Pancreas (tissue), 10 donors: ENCODE results near the gene TBX1. TPM values are rescaled to one million over a fixed set of nuclear protein-coding genes. Genes with fewer than 3 reads are reported as not detected.
A peak's percentile ranks its signal among the peaks of the same experiment; 100 is the strongest.

Experiments used
- ATAC-seq, 4 donors: fragments of 200-7000 bp; cut with Tn5 transposase; one replicate each; pipeline versions ENCODE4 v1.8.0 to v1.9.1; 2020; ENCODE audit warnings: mild to moderate bottlenecking in 4 of 4, moderate library complexity in 4 of 4
- DNase-seq, 6 donors: peaks; one replicate each; pipeline ENCODE4 v3.0.0-alpha.2; 2020
- FAIRE-seq: peaks from 2 replicates; lab custom pipeline; 2012; peaks lifted over from hg19 to GRCh38; lab: Jason Lieb, UNC
- H3K27ac ChIP-seq, 4 donors: fragments of 200-600 bp; sonication (generic); 1 replicate in 3 of 4; 2 replicates in 1 of 4; pipeline versions ENCODE4 v1.5.0 to v1.8.0; 2020
- H3K27me3 ChIP-seq, 4 donors: fragments of 200-600 bp; one replicate each; pipeline ENCODE4 v1.8.0; 2021
- H3K36me3 ChIP-seq, 3 donors: fragments of 200-600 bp; sonication (generic) in 1 of 3; one replicate each; pipeline versions ENCODE4 v1.5.0 to v1.8.0; 2020 to 2021
- H3K4me1 ChIP-seq, 3 donors: fragments of 200-600 bp; one replicate each; pipeline ENCODE4 v1.8.0; 2021
- H3K4me3 ChIP-seq, 4 donors: fragments of 200-600 bp; sonication (generic) in 2 of 4; one replicate each; pipeline versions ENCODE4 v1.5.0 to v1.8.0; 2020 to 2021
- H3K9me3 ChIP-seq, 4 donors: fragments of 200-600 bp; one replicate each; pipeline ENCODE4 v1.8.0; 2021
- CTCF ChIP-seq, 4 donors: fragments of 200-600 bp; sonication (generic) in 3 of 4; IDR thresholded peaks; one replicate each; pipeline versions ENCODE4 v1.5.0 to v1.8.0; 2021; ENCODE audit warnings: antibody characterized with exemption in 4 of 4
- WGBS, 2 donors: extraction: QIAGEN DNeasy Blood & Tissue Kit; methylation state at CpG; one replicate each; pipeline ENCODE4 v1.1.7; 2013; 5-methylcytosine and 5-hydroxymethylcytosine counted together
- intact Hi-C, 3 donors: fragments of 100-400 bp; cut with DNase I; formaldehyde crosslinking; loops; one replicate each; pipeline versions ENCODE4 v1.11.1 to v1.14.2; 2022
- polyA plus RNA-seq, 2 donors: library from polyadenylated mRNA; stranded (reverse); fragments of 200-250 nt; gene quantifications; one replicate each; pipeline ENCODE4 v1.2.3, GENCODE V29; 2013
- total RNA-seq, 6 donors: library from RNA; stranded (reverse); fragmentation: NEBNext Ultra II Directional in 4 of 6; extraction: Animal tissue kit (Norgen Biotek cat#: 25700) in 4 of 6; gene quantifications; one replicate each; pipeline versions ENCODE4 v1.2.1 to v1.2.4, GENCODE V29; 2021 to 2023
- donor health status: healthy with polysubstance abuse.
- donor health status: DM: no; HTN: no; CAD: no; lungs with moderate emphysema.
- donor health status: DM: no; HTN: no; CAD: no.
- donor health status: control.
- donor health status: control.
- donor health status: Bipolar disorder and iron deficiency.
- donor health status: DM: yes; HTN: yes; CAD: no.
- donor health status: DM: no; HTN: no; CAD: no.
- donor health status: DM: no; HTN: no; CAD: no.
- donor health status: DM: yes; HTN: yes; CAD: no.

Gene TBX1
- total and polyA plus RNA-seq, 8 donors, result 0.19 to 1.3 (median 0.31) TPM; not detected in 1

DNA sequence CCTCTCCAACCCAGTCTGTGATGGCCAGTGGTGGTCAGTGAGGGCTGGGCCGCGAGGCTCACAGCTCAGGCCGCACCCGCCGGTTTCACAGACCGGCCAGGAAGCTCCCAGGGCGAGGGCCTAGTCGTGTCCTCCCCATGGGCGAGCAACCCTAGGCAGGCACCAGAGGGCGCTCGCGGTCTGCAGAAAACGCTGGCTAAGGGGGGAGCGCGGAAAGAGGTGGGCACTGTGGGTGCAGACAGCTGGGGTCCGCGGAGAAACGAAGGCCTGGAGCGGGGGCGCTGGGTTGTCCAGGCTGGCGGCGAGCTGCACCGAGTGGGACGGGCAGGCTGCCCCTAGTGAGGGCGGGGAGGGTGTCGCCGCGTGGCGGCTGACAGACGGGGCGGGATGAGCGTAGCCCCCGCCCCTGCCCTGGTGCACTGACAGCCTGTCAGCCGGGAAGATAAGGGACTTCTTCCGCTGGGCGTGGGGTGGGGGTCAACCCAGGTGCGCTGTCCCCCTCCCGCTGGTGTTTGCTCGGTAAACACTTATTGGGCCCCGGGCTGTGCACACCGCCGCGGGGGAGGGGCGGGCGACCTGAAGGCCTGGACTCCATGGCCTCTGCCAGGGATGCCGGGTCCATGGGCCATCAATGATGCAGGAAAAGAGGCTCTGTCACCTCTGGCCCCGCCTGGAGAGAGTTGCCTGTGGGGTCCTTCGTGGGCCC, 29.8 kb upstream of the TBX1 start:
- peak; percentile 73 to 95 (median 87) for DNase-seq
- H3K4me1 ChIP-seq, result peaks cover 0 to 4% (median 0%) of the 10 kb centered on the region in 3 donors
- no peak overlapping the region for H3K27ac ChIP-seq
- peak; percentile 86 to 94 (median 90) for ATAC-seq
- 3% methylated on average over 42 to 48 of the region's 48 CpGs for WGBS, 2 donors
- intact Hi-C loops, result loop anchor here in 2 of 3 donors (2.0 to 5.0 kb wide), 2 partner anchors 176 to 180 kb away; no protein-coding TSS in a partner anchor
- no peaks in the 10 kb centered on the region for H3K36me3 ChIP-seq
- peak; percentile 84 to 92 (median 88) for TF ChIP-seq CTCF (IDR thresholded peaks at IDR 0.05)
- peak overlapping the region in 2 of 4 donors; percentile 12 to 35 for H3K4me3 ChIP-seq
- no peaks in the 10 kb centered on the region for H3K27me3 ChIP-seq
- no peak for FAIRE-seq
- H3K9me3 ChIP-seq, result no peaks in the 10 kb centered on the region

- WGBS, 2 donors, result 69 to 72% methylated on average over 21 of the region's 21 CpGs
- no peaks in the 10 kb centered on the region for H3K27me3 ChIP-seq
- TF ChIP-seq CTCF (IDR thresholded peaks at IDR 0.05), result no peak
- H3K9me3 ChIP-seq, result no peaks in the 10 kb centered on the region
- FAIRE-seq (no peak), ATAC-seq (no peak), DNase-seq (no peak)
- peaks cover 0 to 4% (median 0%) of the 10 kb centered on the region in 3 donors for H3K4me1 ChIP-seq
- H3K27ac ChIP-seq, result no peak overlapping the region
- intact Hi-C loops, result loop anchor here in 2 of 3 donors (2.0 to 5.0 kb wide), 2 partner anchors 176 to 179 kb away; no protein-coding TSS in a partner anchor
- H3K4me3 ChIP-seq, result no peak overlapping the region
- no peaks in the 10 kb centered on the region for H3K36me3 ChIP-seq
Observed at GRCh38 chr22:19731361-19732135, 29.0 kb upstream of the TBX1 start.

GRCh38 chr22:19732403-19733113, 28.0 kb upstream of the TBX1 start:
- Histone ChIP-seq H3K27ac (no peak overlapping the region), H3K4me3 (no peak overlapping the region), H3K27me3 (no peaks in the 10 kb centered on the region), H3K36me3 (no peaks in the 10 kb centered on the region), H3K4me1 (peaks cover 0 to 4% (median 0%) of the 10 kb centered on the region in 3 donors), H3K9me3 (no peaks in the 10 kb centered on the region)
- ATAC-seq, result no peak
- WGBS, 2 donors, result 73 to 74% methylated on average over 10 of the region's 10 CpGs
- no peak for TF ChIP-seq CTCF (IDR thresholded peaks at IDR 0.05)
- no peak for FAIRE-seq
- no peak for DNase-seq
- intact Hi-C loops, result loop anchor here in 1 of 3 donors (5.0 kb wide), 1 partner anchor 175 kb away; no protein-coding TSS in a partner anchor

DNA sequence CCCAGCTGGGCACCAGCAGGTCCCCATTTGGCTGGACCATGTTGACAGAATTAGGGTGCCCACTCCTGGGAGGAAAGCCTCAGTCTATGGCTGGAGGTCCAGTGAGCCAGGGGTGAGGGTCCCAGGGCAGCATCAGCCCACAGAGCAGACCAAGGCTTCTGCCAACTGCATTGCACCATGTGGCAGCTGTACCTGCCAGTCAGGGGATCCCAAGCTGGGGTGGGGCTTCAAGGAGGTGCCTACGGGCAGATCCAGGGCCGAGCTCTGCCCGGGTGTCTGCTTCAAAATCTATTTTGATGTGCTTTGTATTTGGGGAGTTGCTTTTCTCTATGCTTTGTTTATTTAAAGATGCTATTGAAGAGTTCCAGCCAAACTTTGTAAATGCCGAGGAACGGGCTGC, 26.8 kb upstream of the TBX1 start:
- H3K27me3 ChIP-seq, result no peaks in the 10 kb centered on the region
- intact Hi-C loops, result loop anchor here in 1 of 3 donors (5.0 kb wide), 1 partner anchor 174 kb away; no protein-coding TSS in a partner anchor
- FAIRE-seq (no peak), ATAC-seq (no peak), DNase-seq (no peak)
- H3K9me3 ChIP-seq, result no peaks in the 10 kb centered on the region
- TF ChIP-seq CTCF (IDR thresholded peaks at IDR 0.05), result no peak
- no peak overlapping the region for H3K27ac ChIP-seq
- H3K36me3 ChIP-seq, result no peaks in the 10 kb centered on the region
- WGBS, 2 donors, result 73% methylated on average over 5 of the region's 5 CpGs
- peaks cover 0 to 4% (median 0%) of the 10 kb centered on the region in 3 donors for H3K4me1 ChIP-seq
- H3K4me3 ChIP-seq, result no peak overlapping the region
